ENCODE results near the gene ZC3H11A. TPM values are rescaled to one million over a fixed set of nuclear protein-coding genes. Genes with fewer than 3 reads are reported as not detected.

Gene ZC3H11A
- total RNA-seq, 1 experiment from 2014 or later: 82.6 TPM

- BruUV-seq (replicated peaks): no TSS peak
- intact Hi-C loops (cut with micrococcal nuclease): no loop called here
- Histone ChIP-seq H3K79me2 (ENCODE audit: insufficient read depth, low read length) (peaks cover 91% of the 10 kb centered on the region), H3K9ac (ENCODE audit: low read length) (no peak overlapping the region), H3K36me3 (ENCODE audit: control insufficient read depth in 1 of 2, insufficient read depth in 2 of 2, low read length in 2 of 2) (peaks cover 13 to 34% of the 10 kb centered on the region in 2 experiments), H4K20me1 (ENCODE audit: insufficient read depth) (peaks cover 20% of the 10 kb centered on the region; the same call in 1 of the 2 replicates), H3K9me2 (ENCODE audit: insufficient read depth) (no peaks in the 10 kb centered on the region), H3K4me3 (replicated peaks in 1 of 2; ENCODE audit: low read depth in 1 of 2, low read length in 2 of 2) (no peak overlapping the region), H3K27ac (ENCODE audit: low read depth, low read length) (no peak overlapping the region), H3K9me3 (ENCODE audit: control insufficient read depth in 1 of 2, insufficient read depth in 1 of 2, low read depth in 1 of 2, low read length in 2 of 2) (no peaks in the 10 kb centered on the region), H2AFZ (ENCODE audit: low read depth, low read length, poor library complexity, severe bottlenecking) (no peak overlapping the region), H3K4me2 (ENCODE audit: low read length) (no peak overlapping the region), H3K4me1 (ENCODE audit: control insufficient read depth in 1 of 2, insufficient read depth in 2 of 2, low read length in 2 of 2) (peaks cover 10 to 15% of the 10 kb centered on the region in 2 experiments), H3K27me3 (ENCODE audit: insufficient read depth, low read length) (no peaks in the 10 kb centered on the region)
- ChIA-PET RAD21 (ENCODE audit: low non-redundant PET in 1 of 2, low total read pairs in 2 of 2, uncharacterized antibody in 2 of 2, unreplicated experiment in 2 of 2) (no interaction called here), POLR2A (no interaction called here), CTCF (no interaction called here)
- ATAC-seq (no peak), DNase-seq (ENCODE audit: low read depth, low spot score) (no peak)
- TF ChIP-seq, protein P1, sequence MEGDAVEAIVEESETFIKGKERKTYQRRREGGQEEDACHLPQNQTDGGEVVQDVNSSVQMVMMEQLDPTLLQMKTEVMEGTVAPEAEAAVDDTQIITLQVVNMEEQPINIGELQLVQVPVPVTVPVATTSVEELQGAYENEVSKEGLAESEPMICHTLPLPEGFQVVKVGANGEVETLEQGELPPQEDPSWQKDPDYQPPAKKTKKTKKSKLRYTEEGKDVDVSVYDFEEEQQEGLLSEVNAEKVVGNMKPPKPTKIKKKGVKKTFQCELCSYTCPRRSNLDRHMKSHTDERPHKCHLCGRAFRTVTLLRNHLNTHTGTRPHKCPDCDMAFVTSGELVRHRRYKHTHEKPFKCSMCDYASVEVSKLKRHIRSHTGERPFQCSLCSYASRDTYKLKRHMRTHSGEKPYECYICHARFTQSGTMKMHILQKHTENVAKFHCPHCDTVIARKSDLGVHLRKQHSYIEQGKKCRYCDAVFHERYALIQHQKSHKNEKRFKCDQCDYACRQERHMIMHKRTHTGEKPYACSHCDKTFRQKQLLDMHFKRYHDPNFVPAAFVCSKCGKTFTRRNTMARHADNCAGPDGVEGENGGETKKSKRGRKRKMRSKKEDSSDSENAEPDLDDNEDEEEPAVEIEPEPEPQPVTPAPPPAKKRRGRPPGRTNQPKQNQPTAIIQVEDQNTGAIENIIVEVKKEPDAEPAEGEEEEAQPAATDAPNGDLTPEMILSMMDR (IDR thresholded peaks at IDR 0.05 in 2 of 3, conservative IDR thresholded peaks at IDR 0.05 in 1 of 3; ENCODE audit: borderline replicate concordance in 1 of 3, insufficient read depth in 1 of 3, low read depth in 2 of 3, low read length in 2 of 3): no peak
- no peak for TF ChIP-seq YY1 (IDR thresholded peaks at IDR 0.05; ENCODE audit: extremely low read depth, insufficient replicate concordance, low read depth, low read length)
- TF ChIP-seq TCF7L2 (IDR thresholded peaks at IDR 0.05; ENCODE audit: borderline replicate concordance, extremely low read depth, insufficient read depth, insufficient read length): no peak
- TF ChIP-seq, protein P2, sequence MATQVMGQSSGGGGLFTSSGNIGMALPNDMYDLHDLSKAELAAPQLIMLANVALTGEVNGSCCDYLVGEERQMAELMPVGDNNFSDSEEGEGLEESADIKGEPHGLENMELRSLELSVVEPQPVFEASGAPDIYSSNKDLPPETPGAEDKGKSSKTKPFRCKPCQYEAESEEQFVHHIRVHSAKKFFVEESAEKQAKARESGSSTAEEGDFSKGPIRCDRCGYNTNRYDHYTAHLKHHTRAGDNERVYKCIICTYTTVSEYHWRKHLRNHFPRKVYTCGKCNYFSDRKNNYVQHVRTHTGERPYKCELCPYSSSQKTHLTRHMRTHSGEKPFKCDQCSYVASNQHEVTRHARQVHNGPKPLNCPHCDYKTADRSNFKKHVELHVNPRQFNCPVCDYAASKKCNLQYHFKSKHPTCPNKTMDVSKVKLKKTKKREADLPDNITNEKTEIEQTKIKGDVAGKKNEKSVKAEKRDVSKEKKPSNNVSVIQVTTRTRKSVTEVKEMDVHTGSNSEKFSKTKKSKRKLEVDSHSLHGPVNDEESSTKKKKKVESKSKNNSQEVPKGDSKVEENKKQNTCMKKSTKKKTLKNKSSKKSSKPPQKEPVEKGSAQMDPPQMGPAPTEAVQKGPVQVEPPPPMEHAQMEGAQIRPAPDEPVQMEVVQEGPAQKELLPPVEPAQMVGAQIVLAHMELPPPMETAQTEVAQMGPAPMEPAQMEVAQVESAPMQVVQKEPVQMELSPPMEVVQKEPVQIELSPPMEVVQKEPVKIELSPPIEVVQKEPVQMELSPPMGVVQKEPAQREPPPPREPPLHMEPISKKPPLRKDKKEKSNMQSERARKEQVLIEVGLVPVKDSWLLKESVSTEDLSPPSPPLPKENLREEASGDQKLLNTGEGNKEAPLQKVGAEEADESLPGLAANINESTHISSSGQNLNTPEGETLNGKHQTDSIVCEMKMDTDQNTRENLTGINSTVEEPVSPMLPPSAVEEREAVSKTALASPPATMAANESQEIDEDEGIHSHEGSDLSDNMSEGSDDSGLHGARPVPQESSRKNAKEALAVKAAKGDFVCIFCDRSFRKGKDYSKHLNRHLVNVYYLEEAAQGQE (IDR thresholded peaks at IDR 0.05; ENCODE audit: low read depth): no peak
- no peak for TF ChIP-seq EZH2 (IDR thresholded peaks at IDR 0.05)
- no peak for TF ChIP-seq SP1 (IDR thresholded peaks at IDR 0.05; ENCODE audit: low read depth)
- no peak for TF ChIP-seq CEBPB (IDR thresholded peaks at IDR 0.05; ENCODE audit: low read depth)
- no peak for TF ChIP-seq ZNF274 (IDR thresholded peaks at IDR 0.05; ENCODE audit: low read depth, low read length)
- TF ChIP-seq ZFX (IDR thresholded peaks at IDR 0.05): no peak
These were observed 4.5 kb downstream of the ZC3H11A start for GRCh38 chr1:203799971-203800370.
